Caco-2 (cell line): ENCODE data around the gene HOXA2. TPM values are rescaled to one million over a fixed set of nuclear protein-coding genes. Genes with fewer than 3 reads are reported as not detected.

Source experiments
- BruUV-seq: library from RNA; stranded (reverse); fragments of 400-500 nt; replicated peaks from 2 replicates; lab custom pipeline; 2021; lab: Mats Ljungman, UMichigan
- CTCF ChIA-PET: fragments of 300-600 bp; sonication (Branson Sonifier 250); formaldehyde crosslinking; loops from one replicate; lab custom pipeline; 2022; ENCODE audit warnings: antibody characterized with exemption; lab: Charles Lee
- POLR2A ChIA-PET: fragments of 300-600 bp; sonication (Branson Sonifier 250); formaldehyde crosslinking; loops from one replicate; lab custom pipeline; 2022; ENCODE audit warnings: antibody characterized with exemption; lab: Charles Lee
- DNase-seq, 2 experiments: peaks; one replicate each; pipeline versions ENCODE4 v3.0.0 to v3.0.0-alpha.2; 2020 to 2022
- H3K27me3 ChIP-seq: replicated peaks from 2 replicates; pipeline ENCODE4 v1.6.0; 2011; ENCODE audit warnings: low read length; ENCODE audit not compliant: control insufficient read depth, insufficient read depth
- H3K36me3 ChIP-seq: 2 replicates; pipeline ENCODE4 v1.5.1; 2011; ENCODE audit warnings: low read length; ENCODE audit not compliant: control insufficient read depth, insufficient read depth
- H3K4me1 ChIP-seq: fragments of 250-450 bp; sonication (Bioruptor Pico); 2 replicates; pipeline ENCODE4 v1.5.1; 2020; ENCODE audit warnings: mild to moderate bottlenecking
- H3K4me3 ChIP-seq: 2 replicates; pipeline ENCODE4 v1.5.1; 2011; ENCODE audit warnings: low read depth, mild to moderate bottlenecking, control low read depth, low read length
- H3K9me3 ChIP-seq: fragments of 250-450 bp; sonication (Bioruptor Pico); 2 replicates; pipeline ENCODE4 v1.5.1; 2020; ENCODE audit warnings: mild to moderate bottlenecking, moderate library complexity
- H3K27ac Mint-ChIP-seq: one replicate; pipeline ENCODE4 v1.8.0; 2022; ENCODE audit warnings: mixed read lengths; ENCODE audit not compliant: unreplicated experiment
- H3K27me3 Mint-ChIP-seq: one replicate; pipeline ENCODE4 v1.8.0; 2022; ENCODE audit warnings: mixed read lengths; ENCODE audit not compliant: insufficient read depth, unreplicated experiment
- H3K36me3 Mint-ChIP-seq: one replicate; pipeline ENCODE4 v1.8.0; 2022; ENCODE audit warnings: mild to moderate bottlenecking, mixed read lengths; ENCODE audit not compliant: insufficient read depth, unreplicated experiment
- H3K4me1 Mint-ChIP-seq: one replicate; pipeline ENCODE4 v1.8.0; 2022; ENCODE audit warnings: low read depth, mixed read lengths; ENCODE audit not compliant: unreplicated experiment
- H3K4me3 Mint-ChIP-seq: one replicate; pipeline ENCODE4 v1.8.0; 2022; ENCODE audit warnings: mild to moderate bottlenecking, moderate library complexity, mixed read lengths; ENCODE audit not compliant: unreplicated experiment
- H3K9me3 Mint-ChIP-seq: one replicate; pipeline ENCODE4 v1.8.0; 2022; ENCODE audit warnings: mixed read lengths; ENCODE audit not compliant: unreplicated experiment
- intact Hi-C: fragments of 100-400 bp; cut with micrococcal nuclease; formaldehyde crosslinking; loops from one replicate; pipeline ENCODE4 v1.10.0; 2022; ENCODE audit not compliant: unreplicated experiment
- total RNA-seq: library from RNA; stranded (reverse); gene quantifications from 2 replicates; pipeline ENCODE4 v1.2.3, GENCODE V29; 2022
- TF ChIP-seq, protein P1 (sequence below), 2 experiments: fragments of 200-600 bp in 1 of 2; IDR thresholded peaks; 1 replicate in 1 of 2; 2 replicates in 1 of 2; pipeline versions ENCODE4 v1.5.1 to v1.8.0; 2011 to 2022; ENCODE audit warnings: antibody characterized with exemption in 1 of 2, control low read depth in 1 of 2, inconsistent platforms in 1 of 2, low read depth in 1 of 2, low read length in 1 of 2, mild to moderate bottlenecking in 1 of 2, moderate library complexity in 1 of 2; ENCODE audit not compliant: insufficient read depth in 1 of 2, severe bottlenecking in 1 of 2, unreplicated experiment in 1 of 2

HOXA2 gene
- total RNA-seq, 1 experiment from 2014 or later, result 1.5 TPM

DNA sequence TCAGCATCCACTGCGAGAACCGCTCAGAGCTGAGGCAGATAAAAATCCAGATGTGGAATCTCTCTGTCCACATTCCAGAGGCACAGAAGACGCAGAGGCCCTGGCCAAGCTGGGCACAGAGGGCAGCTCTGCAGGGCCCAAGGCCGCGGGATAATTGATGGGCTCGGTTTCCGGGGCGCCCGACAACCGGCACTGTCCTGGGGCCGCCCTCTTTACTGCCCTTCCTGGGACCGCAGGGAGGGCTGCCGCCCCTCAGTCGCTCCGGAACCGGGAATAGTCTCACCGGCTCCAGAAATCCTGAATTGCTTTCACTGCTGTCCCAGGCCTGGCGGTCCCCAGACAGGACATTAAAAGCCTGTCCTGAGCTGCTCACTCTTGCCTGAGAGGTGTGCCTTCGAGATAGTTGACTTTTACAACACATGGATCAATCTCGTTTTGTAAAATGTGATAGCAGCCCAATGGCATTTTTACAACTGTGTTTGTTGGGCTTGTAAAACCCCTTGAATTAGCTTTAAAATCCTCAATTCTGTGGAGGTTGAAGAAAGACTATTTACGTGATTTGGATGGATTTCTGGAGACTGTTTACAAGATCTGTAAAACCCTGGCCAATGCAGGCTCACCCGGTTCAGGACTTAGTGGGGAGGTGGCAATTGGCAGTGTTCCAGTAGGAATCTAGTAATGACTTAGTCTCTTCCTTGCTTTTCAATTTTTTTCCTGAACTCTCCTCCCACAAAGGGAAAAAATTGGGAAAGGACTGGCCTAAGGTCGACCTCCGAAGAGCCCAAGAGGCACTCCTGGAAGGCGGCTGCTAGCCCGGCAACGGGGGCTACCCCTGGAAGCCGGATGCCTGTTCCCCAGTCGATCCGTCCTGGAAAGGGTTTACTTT is 46.5 kb upstream of the HOXA2 start:
- H3K36me3 ChIP-seq, result no peaks in the 10 kb centered on the region; the same call in 1 of the 2 replicates
- TF ChIP-seq, protein P1, sequence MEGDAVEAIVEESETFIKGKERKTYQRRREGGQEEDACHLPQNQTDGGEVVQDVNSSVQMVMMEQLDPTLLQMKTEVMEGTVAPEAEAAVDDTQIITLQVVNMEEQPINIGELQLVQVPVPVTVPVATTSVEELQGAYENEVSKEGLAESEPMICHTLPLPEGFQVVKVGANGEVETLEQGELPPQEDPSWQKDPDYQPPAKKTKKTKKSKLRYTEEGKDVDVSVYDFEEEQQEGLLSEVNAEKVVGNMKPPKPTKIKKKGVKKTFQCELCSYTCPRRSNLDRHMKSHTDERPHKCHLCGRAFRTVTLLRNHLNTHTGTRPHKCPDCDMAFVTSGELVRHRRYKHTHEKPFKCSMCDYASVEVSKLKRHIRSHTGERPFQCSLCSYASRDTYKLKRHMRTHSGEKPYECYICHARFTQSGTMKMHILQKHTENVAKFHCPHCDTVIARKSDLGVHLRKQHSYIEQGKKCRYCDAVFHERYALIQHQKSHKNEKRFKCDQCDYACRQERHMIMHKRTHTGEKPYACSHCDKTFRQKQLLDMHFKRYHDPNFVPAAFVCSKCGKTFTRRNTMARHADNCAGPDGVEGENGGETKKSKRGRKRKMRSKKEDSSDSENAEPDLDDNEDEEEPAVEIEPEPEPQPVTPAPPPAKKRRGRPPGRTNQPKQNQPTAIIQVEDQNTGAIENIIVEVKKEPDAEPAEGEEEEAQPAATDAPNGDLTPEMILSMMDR (IDR thresholded peaks at IDR 0.05; ENCODE audit: insufficient read depth in 1 of 2, low read depth in 1 of 2, low read length in 1 of 2, severe bottlenecking in 1 of 2, unreplicated experiment in 1 of 2), result no peak
- H3K27me3 ChIP-seq, result no peaks in the 10 kb centered on the region
- Mint-ChIP-seq H3K36me3 (peaks cover 12% of the 10 kb centered on the region), H3K4me1 (no peaks in the 10 kb centered on the region), H3K27me3 (no peaks in the 10 kb centered on the region), H3K4me3 (peak overlapping the region; percentile 73), H3K27ac (peak overlapping the region; percentile 76), H3K9me3 (no peaks in the 10 kb centered on the region)
- H3K4me1 ChIP-seq, result peaks cover 27% of the 10 kb centered on the region
- intact Hi-C loops, result no loop called here
- ChIA-PET POLR2A (no interaction called here), CTCF (interaction anchor here (0.5 to 4.0 kb wide), 5 partner anchors 8 to 1262 kb away, joined by 3 to 40 read pairs (median 5); partner anchors contain the start of gene HOXA7)
- H3K9me3 ChIP-seq, result no peaks in the 10 kb centered on the region
- no TSS peak for BruUV-seq
- peak in 1 of 2 experiments; percentile 25 for DNase-seq
- H3K4me3 ChIP-seq, result no peak overlapping the region

DNA sequence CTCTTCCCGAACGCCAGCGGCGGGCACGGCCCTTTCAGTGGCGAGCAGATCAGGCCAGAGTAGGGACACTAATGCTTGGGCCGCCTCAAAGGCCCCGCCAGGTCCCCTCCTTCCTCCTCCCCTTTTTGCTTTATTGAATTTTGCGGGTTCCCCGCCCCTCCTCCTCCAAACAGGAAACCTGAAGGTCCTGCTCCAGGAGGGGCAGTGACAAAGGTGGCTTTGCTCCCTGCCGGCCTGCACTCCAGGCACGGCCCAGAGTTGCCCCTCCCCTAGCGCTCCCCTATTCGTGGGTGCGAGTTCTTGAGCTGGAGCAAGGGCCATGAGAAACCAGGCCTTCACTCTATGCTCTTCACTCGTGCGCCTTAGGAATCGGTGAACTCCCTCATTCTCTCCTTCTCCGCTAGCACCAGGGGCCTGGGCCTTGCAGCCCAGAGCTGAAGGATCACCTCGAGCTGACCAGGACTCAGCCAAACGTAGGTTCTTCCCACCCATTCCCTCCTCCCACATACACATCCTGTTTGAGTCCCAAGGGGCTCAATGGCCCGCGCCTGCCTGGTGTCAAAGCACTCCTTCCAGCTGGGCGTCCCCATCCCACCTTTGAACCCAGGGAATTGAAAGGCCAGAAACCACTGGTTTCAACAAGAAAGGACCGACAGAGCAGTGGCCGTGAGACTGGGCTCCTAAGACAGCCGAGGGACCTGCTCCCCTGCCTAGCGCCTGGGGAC is 45.7 kb upstream of the HOXA2 start:
- H3K9me3 Mint-ChIP-seq, result no peaks in the 10 kb centered on the region
- peaks cover 12% of the 10 kb centered on the region for H3K36me3 Mint-ChIP-seq
- no peaks in the 10 kb centered on the region for H3K9me3 ChIP-seq
- POLR2A ChIA-PET, result no interaction called here
- H3K27me3 Mint-ChIP-seq, result no peaks in the 10 kb centered on the region
- H3K4me1 ChIP-seq, result peaks cover 27% of the 10 kb centered on the region
- H3K4me3 Mint-ChIP-seq, result peak overlapping the region; percentile 73
- no peaks in the 10 kb centered on the region for H3K4me1 Mint-ChIP-seq
- CTCF ChIA-PET, result interaction anchor here (0.5 to 4.0 kb wide), 4 partner anchors 9 to 1263 kb away, joined by 3 to 40 read pairs (median 5); partner anchors contain the start of gene HOXA7
- no TSS peak for BruUV-seq
- intact Hi-C loops, result no loop called here
- TF ChIP-seq, protein P1 (IDR thresholded peaks at IDR 0.05; ENCODE audit: insufficient read depth in 1 of 2, low read depth in 1 of 2, low read length in 1 of 2, severe bottlenecking in 1 of 2, unreplicated experiment in 1 of 2), result no peak
- H3K4me3 ChIP-seq, result peak overlapping the region; percentile 46
- H3K27ac Mint-ChIP-seq, result peak overlapping the region; percentile 76
- H3K27me3 ChIP-seq, result no peaks in the 10 kb centered on the region
- DNase-seq, result peak; percentile 61 to 69
- H3K36me3 ChIP-seq, result no peaks in the 10 kb centered on the region; the same call in 1 of the 2 replicates
